ENCODE results near the gene CFD. TPM values are rescaled to one million over a fixed set of nuclear protein-coding genes. Genes with fewer than 3 reads are reported as not detected.

Gene CFD
- total RNA-seq, 2 donors from 2014 or later, result 4.9 TPM; not detected in 1

DNA sequence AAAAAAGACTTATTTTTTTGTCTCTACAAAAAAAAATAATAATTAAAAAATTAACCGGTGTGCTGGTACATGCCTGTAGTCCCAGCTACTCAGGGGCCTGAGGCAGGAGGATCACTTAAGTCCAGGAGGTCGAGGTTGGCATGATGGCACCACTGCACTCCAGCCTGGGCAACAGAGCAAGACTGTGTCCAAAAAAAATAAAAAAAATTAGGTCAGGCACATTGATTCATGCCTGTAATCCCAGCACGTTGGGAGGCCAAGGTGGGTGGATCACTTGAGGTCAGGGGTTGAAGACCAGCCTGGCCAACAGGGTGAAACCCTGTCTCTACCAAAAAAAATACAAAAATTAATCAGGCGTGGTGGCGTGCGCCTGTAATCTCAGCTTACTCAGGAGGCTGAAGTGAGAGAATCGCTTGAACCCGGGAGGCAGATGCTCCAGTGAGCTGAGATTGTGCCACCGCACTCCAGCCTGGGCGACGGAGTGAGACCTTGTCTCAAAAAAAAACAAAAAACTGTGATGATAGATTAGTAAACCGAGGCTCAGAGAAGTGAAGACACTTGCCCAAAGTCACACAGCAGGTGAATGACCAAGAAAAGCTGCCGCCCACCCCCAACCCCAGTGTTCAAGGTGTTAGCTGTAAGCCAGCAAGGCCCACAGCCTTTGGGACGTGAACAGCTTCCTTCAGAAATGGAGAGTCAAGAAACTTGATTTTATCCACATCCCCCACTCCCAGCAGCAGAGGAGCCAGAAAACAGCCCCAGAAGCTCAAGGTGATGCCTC lies 43.2 kb downstream of the CFD start:
- peak overlapping the region in 1 of 2 donors; percentile 72 for H3K27ac Mint-ChIP-seq
- ATAC-seq (no peak), DNase-seq (ENCODE audit: low spot score in 2 of 2) (no peak)
- H3K9me3 Mint-ChIP-seq, result no peaks in the 10 kb centered on the region
- no peaks in the 10 kb centered on the region for H3K36me3 Mint-ChIP-seq

DNA sequence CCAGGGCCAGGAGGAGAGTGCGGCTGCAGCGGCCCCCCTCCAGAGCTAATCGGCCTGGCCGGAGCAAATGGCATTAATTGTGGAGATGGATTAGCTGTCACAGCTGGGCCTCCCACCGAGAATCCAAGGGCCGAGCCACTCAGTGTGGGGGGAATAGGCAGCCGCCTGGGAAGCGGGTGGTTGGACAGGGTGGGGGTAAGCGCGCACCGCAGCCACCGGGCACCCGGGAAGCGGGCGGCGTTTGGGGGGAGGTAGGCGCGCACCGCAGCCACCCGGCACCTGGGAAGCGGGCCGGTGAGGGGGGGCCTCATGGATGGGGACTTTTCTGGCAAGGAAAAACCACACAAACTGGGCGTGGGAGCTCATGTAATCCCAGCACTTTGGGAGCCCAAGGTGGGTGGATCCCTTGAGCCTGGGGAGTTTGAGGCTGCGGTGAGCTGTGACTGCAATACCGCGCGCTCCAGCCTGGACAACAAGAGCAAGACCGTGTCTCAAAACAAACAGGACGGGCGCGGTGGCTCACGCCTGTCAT lies 43.9 kb downstream of the CFD start:
- Mint-ChIP-seq H3K9me3 (no peaks in the 10 kb centered on the region), H3K27ac (peak overlapping the region in 1 of 2 donors; percentile 14), H3K36me3 (no peaks in the 10 kb centered on the region)
- no peak for ATAC-seq
- DNase-seq (ENCODE audit: low spot score in 2 of 2), result no peak

GRCh38 chr19:904545-904944 lies 45.1 kb downstream of the CFD start:
- H3K9me3 Mint-ChIP-seq, result no peaks in the 10 kb centered on the region
- H3K27ac Mint-ChIP-seq, result peak overlapping the region; percentile 14 to 64
- no peak for DNase-seq (ENCODE audit: low spot score in 2 of 2)
- no peak for ATAC-seq
- peaks cover 0 to 6% of the 10 kb centered on the region in 2 donors for H3K36me3 Mint-ChIP-seq

- no peak for DNase-seq (ENCODE audit: low spot score in 2 of 2)
- Mint-ChIP-seq H3K27ac (peak overlapping the region; percentile 95 to 97), H3K36me3 (peaks cover 0 to 9% of the 10 kb centered on the region in 2 donors), H3K9me3 (no peaks in the 10 kb centered on the region)
- peak in 1 of 2 donors; percentile 43 for ATAC-seq
These were observed 47.0 kb downstream of the CFD start for GRCh38 chr19:906480-906879.

- Mint-ChIP-seq H3K9me3 (no peaks in the 10 kb centered on the region), H3K36me3 (peaks cover 0 to 9% of the 10 kb centered on the region in 2 donors), H3K27ac (peak overlapping the region; percentile 95 to 97)
- ATAC-seq, result peak in 1 of 2 donors; percentile 47
- peak in 1 of 2 donors; percentile 68 for DNase-seq (ENCODE audit: low spot score in 2 of 2)
These were observed 47.9 kb downstream of the CFD start for GRCh38 chr19:907183-907853.

DNA sequence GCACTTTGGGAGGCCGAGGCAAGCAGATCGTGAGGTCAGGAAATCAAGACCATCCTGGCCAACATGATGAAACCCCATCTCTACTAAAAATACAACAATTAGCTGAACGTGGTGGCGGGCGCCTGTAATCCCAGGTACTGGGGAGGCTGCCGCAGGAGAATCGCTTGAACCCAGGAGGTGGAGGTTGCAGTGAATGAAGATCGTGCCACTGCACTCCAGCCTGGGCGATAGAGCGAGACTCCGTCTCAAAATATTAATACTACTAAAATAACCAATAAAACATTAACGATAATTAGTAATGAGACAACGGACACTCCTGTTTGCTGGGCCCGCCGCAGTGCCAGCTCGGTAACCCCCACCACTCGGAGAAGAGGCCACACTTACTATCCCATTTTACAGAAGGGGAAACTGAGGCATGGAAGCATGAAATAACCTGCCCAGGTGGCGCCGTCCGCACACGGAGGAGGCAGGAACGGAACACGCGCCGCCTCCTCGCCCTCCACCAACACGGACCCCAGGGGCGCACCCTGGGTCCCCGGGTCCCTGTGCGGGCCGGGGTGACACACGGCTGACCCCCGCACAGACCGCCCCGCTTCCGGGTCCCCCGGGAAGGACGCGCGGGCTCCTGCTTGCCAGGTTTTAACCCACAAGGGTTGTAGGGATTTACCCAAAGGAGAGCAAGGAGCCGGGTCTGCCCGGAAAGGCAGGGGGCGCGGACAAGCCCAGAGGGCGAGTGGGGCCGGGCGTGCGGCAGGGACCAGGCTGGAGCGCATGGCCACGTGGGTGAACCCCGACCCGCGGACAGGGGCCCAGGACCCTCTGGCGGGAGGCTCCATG lies 52.0 kb downstream of the CFD start:
- peak overlapping the region in 1 of 2 donors; percentile 82 for H3K27ac Mint-ChIP-seq
- H3K9me3 Mint-ChIP-seq, result no peaks in the 10 kb centered on the region
- ATAC-seq, result no peak
- H3K36me3 Mint-ChIP-seq, result peaks cover 0 to 9% of the 10 kb centered on the region in 2 donors
- no peak for DNase-seq (ENCODE audit: low spot score in 2 of 2)

GRCh38 chr19:912181-913079 lies 53.0 kb downstream of the CFD start:
- peaks cover 0 to 9% of the 10 kb centered on the region in 2 donors for H3K36me3 Mint-ChIP-seq
- no peaks in the 10 kb centered on the region for H3K9me3 Mint-ChIP-seq
- no peak for DNase-seq (ENCODE audit: low spot score in 2 of 2)
- ATAC-seq, result no peak
- peak overlapping the region in 1 of 2 donors; percentile 87 for H3K27ac Mint-ChIP-seq

Other genes with a start within 250 kb of the CFD start
- gene POLRMT, start 226.1 kb upstream of the CFD start, total RNA-seq, result 10 to 100 TPM; 47.0 to 57.7 TPM
- not detected for gene FGF22, start 219.8 kb upstream of the CFD start, total RNA-seq
- gene RNF126, start 196.4 kb upstream of the CFD start, total RNA-seq, result 10 to 100 TPM; 69.6 to 98.7 TPM
- 10 to 100 TPM in 1 of 2 donors, 1 to 10 TPM in 1; 4.1 to 10.1 TPM for gene FSTL3, start 183.3 kb upstream of the CFD start, total RNA-seq
- gene PRSS57, start 164.2 kb upstream of the CFD start, total RNA-seq, result not detected
- gene PALM, start 150.7 kb upstream of the CFD start, total RNA-seq, result under 1 TPM in 1 of 2 donors, not detected in 1; 0.66 TPM
- gene MISP, start 108.6 kb upstream of the CFD start, total RNA-seq, result under 1 TPM in 1 of 2 donors, not detected in 1; 0.50 TPM
- 100 to 1,000 TPM; 485 to 591 TPM for gene PTBP1, start 62.2 kb upstream of the CFD start, total RNA-seq
- not detected for gene PLPPR3, start 37.7 kb upstream of the CFD start, total RNA-seq
- gene AZU1, start 31.8 kb upstream of the CFD start, total RNA-seq, result not detected
- not detected for gene PRTN3, start 18.7 kb upstream of the CFD start, total RNA-seq
- gene ELANE, start 7.4 kb upstream of the CFD start, total RNA-seq, result not detected
- 10 to 100 TPM; 42.0 to 61.8 TPM for gene MED16, start 33.5 kb downstream of the CFD start, total RNA-seq
- gene RNU6-9, start 33.8 kb downstream of the CFD start, total RNA-seq, result not detected
- gene R3HDM4, start 53.6 kb downstream of the CFD start, total RNA-seq, result 100 to 1,000 TPM in 1 of 2 donors, 10 to 100 TPM in 1; 98.3 to 102 TPM
- 10 to 100 TPM; 10.9 to 32.4 TPM for gene KISS1R, start 57.7 kb downstream of the CFD start, total RNA-seq
- gene ARID3A, start 66.4 kb downstream of the CFD start, total RNA-seq, result 10 to 100 TPM; 22.4 to 35.7 TPM
- 10 to 100 TPM; 55.5 to 83.8 TPM for gene WDR18, start 124.7 kb downstream of the CFD start, total RNA-seq
- gene GRIN3B, start 140.8 kb downstream of the CFD start, total RNA-seq, result under 1 TPM; 0.07 to 0.19 TPM
- gene TMEM259, start 161.5 kb downstream of the CFD start, total RNA-seq, result 100 to 1,000 TPM; 104 to 156 TPM
- gene RNU6-2, start 161.9 kb downstream of the CFD start, total RNA-seq, result not detected
- 100 to 1,000 TPM; 187 to 254 TPM for gene CNN2, start 166.9 kb downstream of the CFD start, total RNA-seq
- gene ABCA7, start 180.4 kb downstream of the CFD start, total RNA-seq, result 100 to 1,000 TPM in 1 of 2 donors, 10 to 100 TPM in 1; 17.8 to 105 TPM
- 100 to 1,000 TPM; 171 to 174 TPM for gene ARHGAP45, start 207.5 kb downstream of the CFD start, total RNA-seq
- gene POLR2E, start 235.7 kb downstream of the CFD start, total RNA-seq, result 100 to 1,000 TPM; 248 to 259 TPM
- 100 to 1,000 TPM; 154 to 316 TPM for gene GPX4, start 244.3 kb downstream of the CFD start, total RNA-seq